Measurements from ENCODE around the gene GTF3C5. TPM values are rescaled to one million over a fixed set of nuclear protein-coding genes. Genes with fewer than 3 reads are reported as not detected.

The GTF3C5 gene
- total RNA-seq, 1 donor from 2014 or later: 46.4 TPM

GRCh38 chr9:132985071-132985350, 45.8 kb upstream of the GTF3C5 start:
- TF ChIP-seq EZH2 (IDR thresholded peaks at IDR 0.05; ENCODE audit: insufficient read depth, low read length): no peak
- TF ChIP-seq CTCF (IDR thresholded peaks at IDR 0.05; ENCODE audit: insufficient read depth, low read depth, low read length): no peak
- Histone ChIP-seq H2AFZ (ENCODE audit: low read depth, low read length) (no peak overlapping the region), H3K27me3 (ENCODE audit: insufficient read depth, low read length) (peaks cover 19% of the 10 kb centered on the region), H3K9me3 (ENCODE audit: insufficient read depth, low read depth, low read length) (no peaks in the 10 kb centered on the region), H4K20me1 (ENCODE audit: insufficient read depth, low read length) (no peaks in the 10 kb centered on the region), H3K9ac (ENCODE audit: low read length) (no peak overlapping the region), H3K4me1 (ENCODE audit: insufficient read depth, low read length) (no peaks in the 10 kb centered on the region), H3K4me2 (ENCODE audit: low read length) (no peak overlapping the region), H3K36me3 (ENCODE audit: insufficient read depth, low read length) (no peaks in the 10 kb centered on the region), H3K27ac (ENCODE audit: low read depth, low read length) (no peak overlapping the region), H3K79me2 (ENCODE audit: insufficient read depth, low read length) (no peaks in the 10 kb centered on the region), H3K4me3 (ENCODE audit: insufficient read depth, low read depth, low read length) (no peak overlapping the region)
- Mint-ChIP-seq H3K36me3 (ENCODE audit: low read depth, unreplicated experiment) (peaks cover 2% of the 10 kb centered on the region), H3K27me3 (ENCODE audit: low read depth, unreplicated experiment) (peaks cover 56% of the 10 kb centered on the region), H3K4me3 (ENCODE audit: unreplicated experiment) (no peak overlapping the region), H3K4me1 (ENCODE audit: low read depth, unreplicated experiment) (peaks cover 2% of the 10 kb centered on the region), H3K9me3 (ENCODE audit: unreplicated experiment) (no peaks in the 10 kb centered on the region), H3K27ac (ENCODE audit: unreplicated experiment) (no peak overlapping the region)
- no peak for FAIRE-seq
- no peak for DNase-seq (ENCODE audit: low read depth)

GRCh38 chr9:132985489-132985888, 45.3 kb upstream of the GTF3C5 start:
- H2AFZ ChIP-seq (ENCODE audit: low read depth, low read length): no peak overlapping the region
- peaks cover 2% of the 10 kb centered on the region for H3K36me3 Mint-ChIP-seq (ENCODE audit: low read depth, unreplicated experiment)
- H3K9me3 Mint-ChIP-seq (ENCODE audit: unreplicated experiment): no peaks in the 10 kb centered on the region
- peaks cover 2% of the 10 kb centered on the region for H3K4me1 Mint-ChIP-seq (ENCODE audit: low read depth, unreplicated experiment)
- peaks cover 19% of the 10 kb centered on the region for H3K27me3 ChIP-seq (ENCODE audit: insufficient read depth, low read length)
- TF ChIP-seq EZH2 (IDR thresholded peaks at IDR 0.05; ENCODE audit: insufficient read depth, low read length): no peak
- no peak for TF ChIP-seq CTCF (IDR thresholded peaks at IDR 0.05; ENCODE audit: insufficient read depth, low read depth, low read length)
- no peak overlapping the region for H3K4me3 ChIP-seq (ENCODE audit: insufficient read depth, low read depth, low read length)
- H3K9ac ChIP-seq (ENCODE audit: low read length): no peak overlapping the region
- no peak overlapping the region for H3K27ac Mint-ChIP-seq (ENCODE audit: unreplicated experiment)
- no peaks in the 10 kb centered on the region for H3K36me3 ChIP-seq (ENCODE audit: insufficient read depth, low read length)
- H3K4me1 ChIP-seq (ENCODE audit: insufficient read depth, low read length): no peaks in the 10 kb centered on the region
- H3K4me2 ChIP-seq (ENCODE audit: low read length): no peak overlapping the region
- no peak overlapping the region for H3K4me3 Mint-ChIP-seq (ENCODE audit: unreplicated experiment)
- FAIRE-seq: no peak
- no peaks in the 10 kb centered on the region for H4K20me1 ChIP-seq (ENCODE audit: insufficient read depth, low read length)
- H3K79me2 ChIP-seq (ENCODE audit: insufficient read depth, low read length): no peaks in the 10 kb centered on the region
- H3K27ac ChIP-seq (ENCODE audit: low read depth, low read length): no peak overlapping the region
- DNase-seq (ENCODE audit: low read depth): no peak
- H3K9me3 ChIP-seq (ENCODE audit: insufficient read depth, low read depth, low read length): no peaks in the 10 kb centered on the region
- peaks cover 57% of the 10 kb centered on the region for H3K27me3 Mint-ChIP-seq (ENCODE audit: low read depth, unreplicated experiment)

GRCh38 chr9:132986114-132986513, 44.7 kb upstream of the GTF3C5 start:
- Histone ChIP-seq H3K36me3 (ENCODE audit: insufficient read depth, low read length) (no peaks in the 10 kb centered on the region), H3K4me1 (ENCODE audit: insufficient read depth, low read length) (no peaks in the 10 kb centered on the region), H2AFZ (ENCODE audit: low read depth, low read length) (no peak overlapping the region), H3K4me3 (ENCODE audit: insufficient read depth, low read depth, low read length) (no peak overlapping the region), H3K9ac (ENCODE audit: low read length) (no peak overlapping the region), H3K27ac (ENCODE audit: low read depth, low read length) (no peak overlapping the region), H3K79me2 (ENCODE audit: insufficient read depth, low read length) (no peaks in the 10 kb centered on the region), H3K4me2 (ENCODE audit: low read length) (no peak overlapping the region), H3K27me3 (ENCODE audit: insufficient read depth, low read length) (peaks cover 22% of the 10 kb centered on the region), H3K9me3 (ENCODE audit: insufficient read depth, low read depth, low read length) (no peaks in the 10 kb centered on the region), H4K20me1 (ENCODE audit: insufficient read depth, low read length) (no peaks in the 10 kb centered on the region)
- H3K4me3 Mint-ChIP-seq (ENCODE audit: unreplicated experiment): no peak overlapping the region
- peaks cover 2% of the 10 kb centered on the region for H3K4me1 Mint-ChIP-seq (ENCODE audit: low read depth, unreplicated experiment)
- H3K27me3 Mint-ChIP-seq (ENCODE audit: low read depth, unreplicated experiment): peaks cover 50% of the 10 kb centered on the region
- H3K36me3 Mint-ChIP-seq (ENCODE audit: low read depth, unreplicated experiment): peaks cover 2% of the 10 kb centered on the region
- H3K27ac Mint-ChIP-seq (ENCODE audit: unreplicated experiment): no peak overlapping the region
- FAIRE-seq (no peak), DNase-seq (ENCODE audit: low read depth) (no peak)
- TF ChIP-seq EZH2 (IDR thresholded peaks at IDR 0.05; ENCODE audit: insufficient read depth, low read length) (no peak), CTCF (IDR thresholded peaks at IDR 0.05; ENCODE audit: insufficient read depth, low read depth, low read length) (no peak)
- no peaks in the 10 kb centered on the region for H3K9me3 Mint-ChIP-seq (ENCODE audit: unreplicated experiment)
